D341Med (cell line): Measurements from ENCODE around the gene SLC6A4.
"Not testable (repeated sequence)": the region's sequence is repeated elsewhere in the genome, so short reads cannot be mapped to it uniquely, and the experiment has no call there.

ENCODE experiments used
- DNase-seq: peaks from one replicate; pipeline ENCODE4 v3.0.0; 2012; ENCODE audit warnings: low spot score

SLC6A4 gene

GRCh38 chr17:30219315-30219714 lies 16.2 kb downstream of the SLC6A4 start:
- no peak for DNase-seq

GRCh38 chr17:30218799-30219198 lies 16.7 kb downstream of the SLC6A4 start:
- DNase-seq = no peak

- DNase-seq = no peak
Observed at GRCh38 chr17:30217746-30218245, 17.7 kb downstream of the SLC6A4 start.

- no peak for DNase-seq
Observed at GRCh38 chr17:30217054-30217453, 18.4 kb downstream of the SLC6A4 start.

GRCh38 chr17:30212750-30213149 lies 22.7 kb downstream of the SLC6A4 start:
- no peak for DNase-seq

GRCh38 chr17:30211371-30211770 lies 24.1 kb downstream of the SLC6A4 start:
- DNase-seq = no peak

- no peak for DNase-seq
Observed at GRCh38 chr17:30210901-30211300, 24.6 kb downstream of the SLC6A4 start.

- no peak for DNase-seq
Observed at GRCh38 chr17:30210366-30210765, 25.1 kb downstream of the SLC6A4 start.

GRCh38 chr17:30209930-30210329 lies 25.6 kb downstream of the SLC6A4 start:
- DNase-seq = no peak

GRCh38 chr17:30208214-30208613 lies 27.3 kb downstream of the SLC6A4 start:
- DNase-seq = no peak

GRCh38 chr17:30207655-30208054 lies 27.8 kb downstream of the SLC6A4 start:
- DNase-seq = no peak

GRCh38 chr17:30203471-30203981 lies 32.0 kb downstream of the SLC6A4 start:
- no peak for DNase-seq

- not testable (repeated sequence) for DNase-seq
Observed at GRCh38 chr17:30200656-30201055, 34.8 kb downstream of the SLC6A4 start.

- no peak for DNase-seq
Observed at GRCh38 chr17:30200106-30200505, 35.4 kb downstream of the SLC6A4 start.

- no peak for DNase-seq
Observed at GRCh38 chr17:30199600-30199999, 35.9 kb downstream of the SLC6A4 start.

GRCh38 chr17:30197416-30197815 lies 38.1 kb downstream of the SLC6A4 start:
- no peak for DNase-seq

- no peak for DNase-seq
Observed at GRCh38 chr17:30196504-30196903, 39.0 kb downstream of the SLC6A4 start.

- DNase-seq = no peak
Observed at GRCh38 chr17:30191072-30191471, 44.4 kb downstream of the SLC6A4 start.

GRCh38 chr17:30188211-30188939 lies 47.1 kb downstream of the SLC6A4 start:
- DNase-seq = no peak

GRCh38 chr17:30187573-30187972 lies 47.9 kb downstream of the SLC6A4 start:
- DNase-seq = no peak

- DNase-seq = no peak
Observed at GRCh38 chr17:30186761-30187160, 48.7 kb downstream of the SLC6A4 start.

- no peak for DNase-seq
Observed at GRCh38 chr17:30176855-30177254, 58.6 kb downstream of the SLC6A4 start.

- no peak for DNase-seq
Observed at GRCh38 chr17:30174556-30174955, 60.9 kb downstream of the SLC6A4 start.

GRCh38 chr17:30173649-30174048 lies 61.8 kb downstream of the SLC6A4 start:
- DNase-seq = no peak
